Measurements from ENCODE around the gene GPC5.

GPC5 gene

GRCh38 chr13:92355213-92355612 lies 956.8 kb downstream of the GPC5 start:
- no peak overlapping the region for H2BK12ac ChIP-seq (ENCODE audit: low read length in 2 of 2)
- 54% methylated on average over 1 of the region's 1 CpG for WGBS
- no peak overlapping the region for H3K4ac ChIP-seq (ENCODE audit: low read depth in 1 of 2, low read length in 2 of 2)
- H4K8ac ChIP-seq (ENCODE audit: low read length), result no peak overlapping the region
- no peak overlapping the region for H3K4me2 ChIP-seq (ENCODE audit: low read length, poor library complexity, severe bottlenecking)
- H2AFZ ChIP-seq (ENCODE audit: low read depth, low read length), result no peak overlapping the region
- H2BK5ac ChIP-seq (ENCODE audit: low read depth, low read length, poor library complexity, severe bottlenecking), result no peak overlapping the region
- no peaks in the 10 kb centered on the region for H3K79me1 ChIP-seq (replicated peaks; ENCODE audit: low read length, poor library complexity, severe bottlenecking)
- H3K27me3 ChIP-seq (ENCODE audit: control insufficient read depth in 1 of 2, insufficient read depth in 1 of 2, low read length in 2 of 2), result no peaks in the 10 kb centered on the region
- H3K9ac ChIP-seq (ENCODE audit: low read length), result no peak overlapping the region
- H3K4me3 ChIP-seq (ENCODE audit: insufficient read depth in 1 of 2, low read depth in 1 of 2, low read length in 2 of 2), result no peak overlapping the region
- no peak overlapping the region for H3K27ac ChIP-seq (ENCODE audit: low read length, poor library complexity, severe bottlenecking)
- DNase-seq, result peak; percentile 26
- H3K14ac ChIP-seq (ENCODE audit: low read length in 2 of 2), result no peak overlapping the region
- H2BK15ac ChIP-seq (ENCODE audit: low read depth, poor library complexity, severe bottlenecking), result no peak overlapping the region
- no peak overlapping the region for H2BK120ac ChIP-seq (ENCODE audit: low read depth, low read length)
- H4K91ac ChIP-seq (ENCODE audit: low read length), result no peak overlapping the region
- H3K4me1 ChIP-seq (ENCODE audit: control insufficient read depth, insufficient read depth, low read depth, low read length), result no peaks in the 10 kb centered on the region
- H3K18ac ChIP-seq (ENCODE audit: low read depth in 1 of 2, low read length in 2 of 2), result no peak overlapping the region
- peaks cover 14% of the 10 kb centered on the region for H3K9me3 ChIP-seq (ENCODE audit: control insufficient read depth, low read length)
- H3K36me3 ChIP-seq (ENCODE audit: control insufficient read depth in 1 of 2, insufficient read depth in 2 of 2, low read depth in 1 of 2, low read length in 2 of 2), result no peaks in the 10 kb centered on the region
- H2AK5ac ChIP-seq (ENCODE audit: low read length, severe bottlenecking), result no peak overlapping the region
- no peak overlapping the region for H3K23ac ChIP-seq (ENCODE audit: low read length in 2 of 2)

- H3K4me2 ChIP-seq (ENCODE audit: low read length, poor library complexity, severe bottlenecking), result no peak overlapping the region
- no peaks in the 10 kb centered on the region for H3K79me1 ChIP-seq (replicated peaks; ENCODE audit: low read length, poor library complexity, severe bottlenecking)
- H3K18ac ChIP-seq (ENCODE audit: low read depth in 1 of 2, low read length in 2 of 2), result no peak overlapping the region
- H3K9ac ChIP-seq (ENCODE audit: low read length), result no peak overlapping the region
- WGBS, result 67% methylated on average over 2 of the region's 2 CpGs
- H3K23ac ChIP-seq (ENCODE audit: low read length in 2 of 2), result no peak overlapping the region
- H4K8ac ChIP-seq (ENCODE audit: low read length), result no peak overlapping the region
- no peak overlapping the region for H3K4ac ChIP-seq (ENCODE audit: low read depth in 1 of 2, low read length in 2 of 2)
- no peaks in the 10 kb centered on the region for H3K27me3 ChIP-seq (ENCODE audit: control insufficient read depth in 1 of 2, insufficient read depth in 1 of 2, low read length in 2 of 2)
- no peak overlapping the region for H4K91ac ChIP-seq (ENCODE audit: low read length)
- no peak overlapping the region for H3K14ac ChIP-seq (ENCODE audit: low read length in 2 of 2)
- no peak overlapping the region for H2BK15ac ChIP-seq (ENCODE audit: low read depth, poor library complexity, severe bottlenecking)
- H2BK120ac ChIP-seq (ENCODE audit: low read depth, low read length), result no peak overlapping the region
- no peak overlapping the region for H2AFZ ChIP-seq (ENCODE audit: low read depth, low read length)
- peak; percentile 19 for DNase-seq
- no peaks in the 10 kb centered on the region for H3K36me3 ChIP-seq (ENCODE audit: control insufficient read depth in 1 of 2, insufficient read depth in 2 of 2, low read depth in 1 of 2, low read length in 2 of 2)
- no peak overlapping the region for H3K27ac ChIP-seq (ENCODE audit: low read length, poor library complexity, severe bottlenecking)
- no peak overlapping the region for H2AK5ac ChIP-seq (ENCODE audit: low read length, severe bottlenecking)
- no peaks in the 10 kb centered on the region for H3K4me1 ChIP-seq (ENCODE audit: control insufficient read depth, insufficient read depth, low read depth, low read length)
- no peak overlapping the region for H3K4me3 ChIP-seq (ENCODE audit: insufficient read depth in 1 of 2, low read depth in 1 of 2, low read length in 2 of 2)
- H3K9me3 ChIP-seq (ENCODE audit: control insufficient read depth, low read length), result peaks cover 14% of the 10 kb centered on the region
- no peak overlapping the region for H2BK12ac ChIP-seq (ENCODE audit: low read length in 2 of 2)
- no peak overlapping the region for H2BK5ac ChIP-seq (ENCODE audit: low read depth, low read length, poor library complexity, severe bottlenecking)
Observed at GRCh38 chr13:92362717-92363116, 964.3 kb downstream of the GPC5 start.

- no peaks in the 10 kb centered on the region for H3K4me1 ChIP-seq (ENCODE audit: control insufficient read depth, insufficient read depth, low read depth, low read length)
- H2BK120ac ChIP-seq (ENCODE audit: low read depth, low read length), result no peak overlapping the region
- no peaks in the 10 kb centered on the region for H3K9me3 ChIP-seq (ENCODE audit: control insufficient read depth, low read length)
- no peak overlapping the region for H4K91ac ChIP-seq (ENCODE audit: low read length)
- H3K36me3 ChIP-seq (ENCODE audit: control insufficient read depth in 1 of 2, insufficient read depth in 2 of 2, low read depth in 1 of 2, low read length in 2 of 2), result no peaks in the 10 kb centered on the region
- no peak overlapping the region for H2BK12ac ChIP-seq (ENCODE audit: low read length in 2 of 2)
- no peak overlapping the region for H3K14ac ChIP-seq (ENCODE audit: low read length in 2 of 2)
- no peak overlapping the region for H3K23ac ChIP-seq (ENCODE audit: low read length in 2 of 2)
- no peak overlapping the region for H2BK5ac ChIP-seq (ENCODE audit: low read depth, low read length, poor library complexity, severe bottlenecking)
- H2AFZ ChIP-seq (ENCODE audit: low read depth, low read length), result no peak overlapping the region
- H4K8ac ChIP-seq (ENCODE audit: low read length), result no peak overlapping the region
- DNase-seq, result no peak
- no peak overlapping the region for H3K4me2 ChIP-seq (ENCODE audit: low read length, poor library complexity, severe bottlenecking)
- no peak overlapping the region for H3K18ac ChIP-seq (ENCODE audit: low read depth in 1 of 2, low read length in 2 of 2)
- H3K4me3 ChIP-seq (ENCODE audit: insufficient read depth in 1 of 2, low read depth in 1 of 2, low read length in 2 of 2), result no peak overlapping the region
- H3K79me1 ChIP-seq (replicated peaks; ENCODE audit: low read length, poor library complexity, severe bottlenecking), result no peaks in the 10 kb centered on the region
- H3K27ac ChIP-seq (ENCODE audit: low read length, poor library complexity, severe bottlenecking), result no peak overlapping the region
- H3K9ac ChIP-seq (ENCODE audit: low read length), result no peak overlapping the region
- no peaks in the 10 kb centered on the region for H3K27me3 ChIP-seq (ENCODE audit: control insufficient read depth in 1 of 2, insufficient read depth in 1 of 2, low read length in 2 of 2)
- no peak overlapping the region for H2BK15ac ChIP-seq (ENCODE audit: low read depth, poor library complexity, severe bottlenecking)
- no peak overlapping the region for H3K4ac ChIP-seq (ENCODE audit: low read depth in 1 of 2, low read length in 2 of 2)
- no peak overlapping the region for H2AK5ac ChIP-seq (ENCODE audit: low read length, severe bottlenecking)
Observed at GRCh38 chr13:92365904-92366303, 967.5 kb downstream of the GPC5 start.

GRCh38 chr13:92377396-92377795 lies 979.0 kb downstream of the GPC5 start:
- H2AFZ ChIP-seq (ENCODE audit: low read depth, low read length), result no peak overlapping the region
- H3K4me2 ChIP-seq (ENCODE audit: low read length, poor library complexity, severe bottlenecking), result no peak overlapping the region

More at GRCh38 chr13:92377396-92377795, 979.0 kb downstream of the GPC5 start:
- no peaks in the 10 kb centered on the region for H3K27me3 ChIP-seq (ENCODE audit: control insufficient read depth in 1 of 2, insufficient read depth in 1 of 2, low read length in 2 of 2)
- H3K14ac ChIP-seq (ENCODE audit: low read length in 2 of 2), result no peak overlapping the region
- no peak overlapping the region for H2AK5ac ChIP-seq (ENCODE audit: low read length, severe bottlenecking)
- no peak overlapping the region for H4K8ac ChIP-seq (ENCODE audit: low read length)
- H3K23ac ChIP-seq (ENCODE audit: low read length in 2 of 2), result no peak overlapping the region
- no peak overlapping the region for H3K9ac ChIP-seq (ENCODE audit: low read length)
- H3K4me3 ChIP-seq (ENCODE audit: insufficient read depth in 1 of 2, low read depth in 1 of 2, low read length in 2 of 2), result no peak overlapping the region
- H4K91ac ChIP-seq (ENCODE audit: low read length), result no peak overlapping the region
- 100% methylated on average over 1 of the region's 1 CpG for WGBS
- H3K27ac ChIP-seq (ENCODE audit: low read length, poor library complexity, severe bottlenecking), result no peak overlapping the region
- no peaks in the 10 kb centered on the region for H3K9me3 ChIP-seq (ENCODE audit: control insufficient read depth, low read length)
- H3K4me1 ChIP-seq (ENCODE audit: control insufficient read depth, insufficient read depth, low read depth, low read length), result no peaks in the 10 kb centered on the region
- no peak overlapping the region for H3K4ac ChIP-seq (ENCODE audit: low read depth in 1 of 2, low read length in 2 of 2)
- no peak for DNase-seq
- H2BK15ac ChIP-seq (ENCODE audit: low read depth, poor library complexity, severe bottlenecking), result no peak overlapping the region
- H3K79me1 ChIP-seq (replicated peaks; ENCODE audit: low read length, poor library complexity, severe bottlenecking), result no peaks in the 10 kb centered on the region
- no peak overlapping the region for H2BK120ac ChIP-seq (ENCODE audit: low read depth, low read length)
- H2BK5ac ChIP-seq (ENCODE audit: low read depth, low read length, poor library complexity, severe bottlenecking), result no peak overlapping the region
- H3K36me3 ChIP-seq (ENCODE audit: control insufficient read depth in 1 of 2, insufficient read depth in 2 of 2, low read depth in 1 of 2, low read length in 2 of 2), result no peaks in the 10 kb centered on the region
- H2BK12ac ChIP-seq (ENCODE audit: low read length in 2 of 2), result no peak overlapping the region
- H3K18ac ChIP-seq (ENCODE audit: low read depth in 1 of 2, low read length in 2 of 2), result no peak overlapping the region
